Fibroblast of upper back skin (primary cell): ENCODE results near the gene MAP1B.
"Not testable (repeated sequence)": the region's sequence is repeated elsewhere in the genome, so short reads cannot be mapped to it uniquely, and the experiment has no call there.

Experiments
- DNase-seq: peaks from one replicate; pipeline ENCODE4 v3.0.0-alpha.2; 2013

The MAP1B gene

DNA sequence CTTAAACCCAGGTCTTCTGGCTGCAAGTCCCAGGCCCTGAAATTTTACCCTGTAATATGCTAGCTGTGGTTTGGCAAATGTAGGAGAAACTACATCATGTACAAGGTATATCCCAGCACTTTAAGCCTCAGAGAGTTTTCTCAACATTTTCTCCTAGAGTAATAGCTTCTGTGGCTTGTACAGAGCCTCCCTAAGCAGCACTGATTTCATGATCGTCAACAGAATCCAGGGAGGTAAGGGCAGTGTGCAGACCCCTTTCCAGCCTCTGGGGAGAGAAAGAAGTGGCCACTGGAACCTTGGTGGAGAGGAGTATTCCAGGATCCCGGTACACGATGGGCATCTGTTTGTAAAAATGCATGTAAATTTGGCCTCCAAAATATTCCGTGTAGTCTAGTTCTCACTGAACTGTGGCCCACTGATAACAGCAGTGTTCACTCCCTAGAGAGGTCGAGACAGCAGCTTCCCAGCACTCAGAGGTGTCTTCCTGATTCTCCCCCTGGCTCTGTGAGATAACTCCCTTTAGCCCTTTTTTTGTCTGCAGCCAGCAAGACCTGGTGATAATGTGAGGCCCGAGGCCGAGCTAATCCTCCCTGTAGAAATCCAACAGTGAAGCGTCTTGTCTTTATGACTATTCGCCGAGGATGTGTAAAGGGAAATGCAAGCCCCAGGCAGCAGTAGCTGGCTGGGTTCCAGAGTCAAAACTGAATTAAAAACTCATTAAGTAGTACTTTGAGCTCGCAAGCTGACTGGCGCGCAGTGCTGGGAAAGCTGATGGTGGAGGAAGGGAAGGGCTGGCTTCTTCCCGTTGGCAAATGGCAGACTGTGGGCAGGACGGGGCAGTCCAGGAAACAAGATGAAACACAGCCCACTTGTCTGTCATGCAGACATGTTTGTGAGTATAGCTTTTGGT lies 59.0 kb downstream of the MAP1B start:
- DNase-seq: peak; percentile 90

- DNase-seq: no peak
Observed at GRCh38 chr5:72167257-72167656, 60.0 kb downstream of the MAP1B start.

DNA sequence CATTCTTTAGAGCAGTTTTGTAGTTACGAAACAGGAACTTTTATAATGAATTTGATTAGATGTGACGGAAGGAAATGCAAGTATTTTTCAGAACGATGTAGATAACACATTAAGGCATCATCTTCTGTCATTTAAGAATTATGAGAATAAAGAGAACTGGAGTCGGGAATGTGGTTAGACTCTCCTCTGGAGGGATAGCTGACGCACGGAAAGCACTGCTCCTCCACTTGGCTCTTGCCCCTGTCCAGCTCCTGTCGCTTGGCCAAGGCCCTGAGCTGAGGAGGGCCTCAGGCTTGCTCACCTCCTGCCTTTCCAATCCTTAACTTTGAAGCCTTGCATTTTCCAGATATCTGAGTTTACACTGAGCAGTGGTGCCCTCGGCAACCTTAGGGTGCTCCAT lies 60.5 kb downstream of the MAP1B start:
- DNase-seq: peak; percentile 76

- no peak for DNase-seq
Observed at GRCh38 chr5:72170101-72170500, 62.8 kb downstream of the MAP1B start.

DNA sequence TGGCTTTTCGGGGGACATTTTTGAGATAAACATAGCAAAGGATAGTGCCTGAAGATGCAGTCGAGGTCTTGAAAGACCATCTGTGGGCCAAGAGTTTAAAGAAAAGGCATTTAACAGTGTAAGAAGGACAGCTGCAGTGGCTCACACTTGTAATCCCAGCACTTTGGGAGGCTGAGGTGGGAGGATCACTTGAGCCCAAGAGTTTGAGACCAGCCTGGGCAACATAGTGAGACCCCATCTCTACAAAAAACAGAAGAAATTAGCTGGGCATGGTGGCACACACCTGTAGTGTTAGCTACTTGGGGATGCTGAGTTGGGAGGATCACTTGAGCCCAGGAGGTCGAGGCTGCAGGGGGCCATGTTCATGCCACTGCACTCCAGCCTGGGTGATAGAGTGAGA lies 63.9 kb downstream of the MAP1B start:
- not testable (repeated sequence) for DNase-seq

- DNase-seq: no peak
Observed at GRCh38 chr5:72171667-72172066, 64.4 kb downstream of the MAP1B start.

- no peak for DNase-seq
Observed at GRCh38 chr5:72172786-72173185, 65.5 kb downstream of the MAP1B start.

DNA sequence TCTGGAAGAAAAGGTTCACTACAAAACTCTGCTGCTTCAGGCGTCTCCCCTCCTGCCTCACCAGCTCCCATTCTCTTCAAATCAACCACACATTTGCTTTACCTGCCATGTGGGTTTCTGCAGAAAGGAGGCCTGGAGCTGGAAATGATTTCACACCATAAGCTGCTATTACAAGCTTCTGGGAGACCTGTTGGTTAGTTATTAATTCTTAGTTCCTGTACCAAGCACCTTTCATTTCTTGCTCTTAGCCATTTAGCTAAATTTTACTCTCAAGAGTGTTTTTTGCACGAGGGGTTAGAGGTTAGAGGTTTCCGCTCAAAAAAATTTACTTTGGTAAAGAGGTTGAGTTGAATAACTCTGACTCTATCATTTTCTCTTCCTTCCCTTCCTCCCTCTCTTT lies 70.3 kb downstream of the MAP1B start:
- DNase-seq: no peak

DNA sequence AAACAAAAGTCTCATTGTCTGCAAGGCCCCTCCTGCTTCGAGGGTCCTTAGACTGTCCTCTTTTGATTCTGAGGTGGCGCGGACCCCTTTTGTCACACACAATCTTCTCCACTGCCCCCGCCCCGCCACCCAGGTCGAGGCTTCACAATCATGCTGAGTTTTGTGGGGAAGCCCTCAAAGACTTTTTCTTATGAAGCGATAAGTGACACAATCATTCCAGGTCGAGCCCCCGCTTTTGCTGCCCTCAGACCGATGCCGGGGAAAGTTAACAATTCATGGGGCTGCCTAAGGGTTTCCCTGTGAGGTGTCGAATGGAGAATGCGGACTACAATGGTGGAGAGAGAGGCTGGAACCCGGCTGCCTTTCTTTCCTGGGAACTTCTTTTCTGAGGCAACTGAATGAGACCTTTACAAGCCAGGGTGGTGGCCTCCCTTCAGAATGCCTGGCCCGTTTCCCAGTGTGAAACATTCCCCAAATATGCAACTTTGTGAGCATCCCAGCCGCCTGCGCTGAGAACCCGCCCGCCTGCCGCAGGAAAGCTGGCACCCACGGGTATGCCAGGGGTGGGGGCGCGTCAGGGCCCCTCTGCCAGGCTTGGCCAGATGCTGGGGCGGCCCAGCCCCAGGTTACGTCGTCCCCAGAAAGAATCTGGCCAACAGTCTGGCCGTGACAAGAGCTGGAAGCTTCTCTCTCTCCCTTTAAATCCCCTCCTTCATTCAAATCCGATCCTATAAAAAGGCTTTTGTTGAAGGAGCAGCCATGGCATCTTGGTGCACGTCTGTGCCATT lies 71.9 kb downstream of the MAP1B start:
- peak; percentile 93 for DNase-seq

DNA sequence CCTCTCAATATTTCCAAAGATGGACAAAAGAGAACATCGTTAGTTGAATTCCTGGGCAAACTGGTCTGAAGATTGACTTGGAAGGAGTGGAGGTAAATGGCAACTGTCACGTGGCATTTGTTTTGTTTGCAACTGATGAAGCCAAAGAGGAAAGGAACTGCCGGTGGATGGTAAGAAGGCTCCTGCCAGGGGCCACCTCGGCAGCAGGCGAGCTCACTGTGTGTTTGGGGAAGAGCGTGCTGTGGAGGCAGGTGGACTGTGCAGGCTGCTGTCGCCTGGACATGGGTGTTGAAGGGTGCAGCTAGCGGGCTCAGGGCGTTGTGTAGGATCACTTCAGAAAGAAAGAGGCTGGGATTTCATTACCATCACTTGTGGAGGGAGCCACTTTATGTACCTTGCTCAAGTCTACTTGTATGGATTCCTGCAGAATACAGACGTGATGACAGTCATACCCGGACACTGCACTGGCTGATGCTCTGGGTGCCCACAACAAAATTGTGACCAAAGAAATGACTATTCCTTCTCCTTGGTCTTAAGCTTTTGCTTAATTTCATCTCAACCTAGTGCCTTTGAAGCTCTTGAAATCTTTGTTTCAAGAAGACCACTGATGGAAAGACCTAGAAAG lies 72.7 kb downstream of the MAP1B start:
- no peak for DNase-seq

GRCh38 chr5:72180925-72181324 lies 73.7 kb downstream of the MAP1B start:
- no peak for DNase-seq

DNA sequence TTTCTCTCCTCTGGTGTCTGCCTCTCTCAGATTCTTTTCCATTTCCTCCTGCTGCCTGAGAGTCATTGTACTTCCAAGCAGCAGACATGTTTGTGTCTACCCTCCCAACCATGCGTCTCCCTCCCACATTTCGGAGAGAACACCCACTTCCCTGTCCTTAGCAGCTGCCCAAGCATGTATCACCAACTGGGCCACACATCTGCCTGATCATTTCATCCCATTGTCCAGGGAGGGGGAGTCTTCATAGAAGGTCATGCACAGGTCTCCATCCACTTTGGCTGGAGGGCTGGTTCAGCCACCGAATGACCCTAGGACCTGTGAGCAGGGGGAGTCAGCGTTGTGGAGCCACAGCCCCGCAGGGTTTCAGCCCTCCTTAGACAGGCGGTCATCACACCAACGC lies 75.4 kb downstream of the MAP1B start:
- no peak for DNase-seq

DNA sequence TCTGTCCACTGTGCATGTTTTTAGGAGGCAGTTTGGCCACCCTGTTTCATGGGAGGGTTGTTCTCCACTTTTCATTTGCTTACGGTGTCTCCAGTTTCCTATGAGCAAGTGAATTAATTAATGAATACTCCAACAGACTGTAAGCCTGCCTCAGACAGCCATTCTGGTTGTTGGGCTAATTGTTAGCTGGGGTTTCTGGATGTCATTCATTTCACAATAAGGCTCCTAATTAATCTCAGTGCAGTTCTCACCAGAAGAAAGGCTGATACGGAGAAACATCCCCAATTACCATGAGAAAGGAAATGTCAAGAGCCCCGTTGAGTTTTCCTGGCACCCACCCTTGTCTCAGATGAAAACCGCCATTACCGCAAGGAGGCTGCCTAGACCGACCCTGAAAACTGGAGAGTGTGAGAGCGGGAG lies 75.8 kb downstream of the MAP1B start:
- no peak for DNase-seq

- no peak for DNase-seq
Observed at GRCh38 chr5:72184408-72184807, 77.1 kb downstream of the MAP1B start.

DNA sequence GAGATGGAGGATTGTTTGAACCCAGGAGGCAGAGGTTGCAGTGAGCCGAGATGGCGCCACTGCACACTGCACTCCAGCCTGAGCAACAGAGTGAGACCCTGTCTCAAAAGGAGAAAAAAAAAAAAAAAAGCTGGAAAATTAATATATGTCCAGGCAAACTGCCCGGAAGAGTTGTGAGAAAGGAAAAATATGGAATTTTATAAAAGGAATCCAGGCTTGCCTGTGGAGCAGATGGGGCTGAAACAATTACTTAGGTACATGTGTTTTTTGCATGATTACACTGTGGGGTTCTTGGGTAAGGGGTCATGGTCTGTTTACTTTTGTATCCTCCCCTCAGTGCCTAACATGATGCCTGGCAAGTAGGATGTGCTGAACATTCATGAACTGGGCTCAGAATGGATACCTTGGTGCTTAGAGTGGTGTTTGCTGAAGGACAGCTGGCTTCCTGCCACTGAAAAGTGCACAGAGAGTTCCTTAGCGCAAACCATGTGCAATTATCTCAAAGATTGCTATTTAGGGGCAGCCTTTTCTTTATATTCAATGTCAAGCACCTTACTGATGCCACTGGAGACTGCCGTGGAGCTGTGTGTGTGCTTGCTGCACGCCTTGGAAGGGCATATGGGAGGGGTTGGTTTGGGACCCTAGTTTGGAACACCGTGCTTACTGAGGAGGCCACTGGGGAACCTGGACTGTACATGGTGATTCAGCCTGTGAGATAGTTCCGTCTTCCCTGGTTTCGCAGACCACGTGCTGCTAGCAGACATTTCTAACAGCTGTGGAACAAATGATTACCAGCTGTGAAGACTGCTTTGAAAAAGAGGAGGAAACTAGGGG lies 78.4 kb downstream of the MAP1B start:
- peak; percentile 89 for DNase-seq

- peak; percentile 47 for DNase-seq
Observed at GRCh38 chr5:72187388-72188075, 80.3 kb downstream of the MAP1B start.

GRCh38 chr5:72188166-72188565 lies 80.9 kb downstream of the MAP1B start:
- DNase-seq: no peak

GRCh38 chr5:72189146-72189545 lies 81.9 kb downstream of the MAP1B start:
- peak; percentile 25 for DNase-seq

GRCh38 chr5:72191404-72191803 lies 84.1 kb downstream of the MAP1B start:
- DNase-seq: no peak

DNA sequence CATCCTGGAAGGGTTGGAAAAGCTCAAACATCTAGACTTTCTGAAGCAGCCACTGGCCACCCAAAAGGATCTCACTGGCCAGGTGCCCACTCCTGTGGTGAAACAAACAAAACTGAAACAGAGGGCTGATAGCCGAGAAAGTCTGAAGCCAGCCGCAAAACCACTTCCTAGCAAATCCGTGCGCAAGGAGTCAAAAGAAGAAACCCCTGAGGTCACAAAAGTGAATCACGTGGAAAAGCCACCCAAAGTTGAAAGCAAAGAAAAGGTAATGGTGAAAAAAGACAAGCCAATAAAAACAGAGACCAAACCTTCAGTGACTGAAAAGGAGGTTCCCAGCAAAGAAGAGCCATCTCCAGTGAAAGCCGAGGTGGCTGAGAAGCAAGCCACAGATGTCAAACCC lies 87.6 kb downstream of the MAP1B start:
- DNase-seq: no peak

- no peak for DNase-seq
Observed at GRCh38 chr5:72195581-72195980, 88.3 kb downstream of the MAP1B start.

- DNase-seq: no peak
Observed at GRCh38 chr5:72197393-72197792, 90.1 kb downstream of the MAP1B start.
